IMR-90 (cell line): Measurements from ENCODE around the gene EXT2. TPM values are rescaled to one million over a fixed set of nuclear protein-coding genes. Genes with fewer than 3 reads are reported as not detected.

Source experiments
- ATAC-seq: fragments of 200-7000 bp; cut with Tn5 transposase; 2 replicates; pipeline ENCODE4 v1.9.1; 2020; ENCODE audit warnings: low read depth, mild to moderate bottlenecking, moderate library complexity
- BruUV-seq: library from RNA; stranded (reverse); fragments of 400-500 nt; replicated peaks from 2 replicates; lab custom pipeline; 2021; lab: Mats Ljungman, UMichigan
- CTCF ChIA-PET: fragments of 300-600 bp; formaldehyde crosslinking; extraction: SDS; loops from one replicate; lab custom pipeline; 2021; ENCODE audit warnings: antibody characterized with exemption; lab: Yijun Ruan, JAX
- POLR2A ChIA-PET: fragments of 300-600 bp; sonication (Branson Sonifier 250); formaldehyde crosslinking; loops from one replicate; lab custom pipeline; 2022; ENCODE audit warnings: antibody characterized with exemption; ENCODE audit not compliant: unreplicated experiment; lab: Charles Lee
- DNase-seq: peaks from one replicate; pipeline ENCODE4 v3.0.0; 2013
- H2AFZ ChIP-seq: replicated peaks from 2 replicates; pipeline ENCODE3; 2013; ENCODE audit warnings: low read length, mild to moderate bottlenecking; ENCODE audit not compliant: poor library complexity
- H2AK5ac ChIP-seq: 2 replicates; pipeline ENCODE4 v1.6.1; 2013; ENCODE audit warnings: low read depth, low read length, inconsistent platforms
- H2AK9ac ChIP-seq: replicated peaks from 2 replicates; pipeline ENCODE3; 2013; ENCODE audit warnings: mild to moderate bottlenecking, low read depth, low read length, moderate library complexity; ENCODE audit not compliant: poor library complexity
- H2BK120ac ChIP-seq: 2 replicates; pipeline ENCODE4 v1.6.1; 2013; ENCODE audit warnings: low read depth, low read length, inconsistent platforms
- H2BK15ac ChIP-seq: 3 replicates; pipeline ENCODE4 v1.6.1; 2013; ENCODE audit warnings: low read depth, low read length, inconsistent platforms
- H2BK20ac ChIP-seq: 2 replicates; pipeline ENCODE4 v1.6.1; 2013; ENCODE audit warnings: low read depth, mild to moderate bottlenecking, inconsistent platforms, low read length, moderate library complexity
- H2BK5ac ChIP-seq: 2 replicates; pipeline ENCODE4 v1.6.1; 2013; ENCODE audit warnings: mild to moderate bottlenecking, low read depth, low read length, inconsistent platforms; ENCODE audit not compliant: poor library complexity, severe bottlenecking
- H3K14ac ChIP-seq: replicated peaks from 2 replicates; pipeline ENCODE4 v1.6.1; 2013; ENCODE audit warnings: low read depth, low read length, inconsistent platforms
- H3K18ac ChIP-seq: 2 replicates; pipeline ENCODE4 v1.6.1; 2013; ENCODE audit warnings: low read depth, low read length, control low read depth
- H3K23ac ChIP-seq: 2 replicates; pipeline ENCODE4 v1.6.1; 2013; ENCODE audit warnings: low read depth, low read length, inconsistent platforms
- H3K27ac ChIP-seq: 2 replicates; pipeline ENCODE4 v1.5.1; 2013; ENCODE audit warnings: mild to moderate bottlenecking, control low read depth, low read length; ENCODE audit not compliant: insufficient read depth
- H3K27me3 ChIP-seq: 2 replicates; pipeline ENCODE4 v1.6.1; 2013; ENCODE audit warnings: low read length; ENCODE audit not compliant: control insufficient read depth, insufficient read depth
- H3K36me3 ChIP-seq: 2 replicates; pipeline ENCODE4 v1.6.1; 2013; ENCODE audit warnings: low read length, mixed read lengths; ENCODE audit not compliant: control insufficient read depth, insufficient read depth
- H3K4ac ChIP-seq: 2 replicates; pipeline ENCODE4 v1.6.1; 2013; ENCODE audit warnings: low read depth, low read length, inconsistent platforms
- H3K4me1 ChIP-seq: 2 replicates; pipeline ENCODE4 v1.6.1; 2013; ENCODE audit warnings: low read length, mixed read lengths; ENCODE audit not compliant: control insufficient read depth, insufficient read depth
- H3K4me2 ChIP-seq: 2 replicates; pipeline ENCODE4 v1.6.1; 2013; ENCODE audit warnings: low read depth, mild to moderate bottlenecking, control low read depth, low read length, moderate library complexity
- H3K4me3 ChIP-seq: 2 replicates; pipeline ENCODE4 v1.5.1; 2013; ENCODE audit warnings: low read depth, mild to moderate bottlenecking, control low read depth, low read length, moderate library complexity; ENCODE audit not compliant: insufficient read depth
- H3K56ac ChIP-seq: 2 replicates; pipeline ENCODE4 v1.6.1; 2013; ENCODE audit warnings: low read length, inconsistent platforms; ENCODE audit not compliant: insufficient read depth; ENCODE audit errors: extremely low read depth
- H3K79me1 ChIP-seq, 2 experiments: 2 replicates each; pipeline ENCODE4 v1.6.1; 2013; ENCODE audit warnings: low read length in 2 of 2, inconsistent platforms in 1 of 2, low read depth in 1 of 2
- H3K9ac ChIP-seq: 2 replicates; pipeline ENCODE4 v1.6.1; 2013; ENCODE audit warnings: low read depth, low read length, control low read depth
- H3K9me1 ChIP-seq: 2 replicates; pipeline ENCODE4 v1.6.1; 2013; ENCODE audit warnings: low read length, inconsistent platforms; ENCODE audit not compliant: insufficient read depth
- H3K9me3 ChIP-seq: 2 replicates; pipeline ENCODE4 v1.6.1; 2013; ENCODE audit warnings: low read length; ENCODE audit not compliant: control insufficient read depth, insufficient read depth
- H4K20me1 ChIP-seq: 2 replicates; pipeline ENCODE4 v1.6.1; 2013; ENCODE audit warnings: low read length, inconsistent platforms; ENCODE audit not compliant: insufficient read depth
- H4K5ac ChIP-seq: 2 replicates; pipeline ENCODE4 v1.6.1; 2013; ENCODE audit warnings: mild to moderate bottlenecking, low read depth, low read length, control low read depth
- H4K8ac ChIP-seq, 2 experiments: 2 replicates each; pipeline ENCODE4 v1.6.1; 2013; ENCODE audit warnings: low read depth in 2 of 2, low read length in 2 of 2, control low read depth in 1 of 2, inconsistent platforms in 1 of 2
- H4K91ac ChIP-seq: 2 replicates; pipeline ENCODE4 v1.6.1; 2013; ENCODE audit warnings: low read depth, low read length, inconsistent platforms; ENCODE audit not compliant: insufficient read depth
- CHD1 ChIP-seq: IDR thresholded peaks from 2 replicates; pipeline ENCODE4 v1.6.1; 2012; ENCODE audit warnings: low read depth, low read length, improper control_type of control experiment
- FOS ChIP-seq: fragments of 150-350 bp; IDR thresholded peaks from 2 replicates; pipeline ENCODE4 v1.6.1; 2016; ENCODE audit warnings: low read depth, low read length
- POLR2A ChIP-seq: IDR thresholded peaks from 2 replicates; pipeline ENCODE4 v1.6.1; 2012; ENCODE audit warnings: mild to moderate bottlenecking, low read depth, low read length
- RCOR1 ChIP-seq: IDR thresholded peaks from 2 replicates; pipeline ENCODE4 v1.6.1; 2012; ENCODE audit warnings: mild to moderate bottlenecking, low read length, improper control_type of control experiment; ENCODE audit not compliant: insufficient replicate concordance
- RFX5 ChIP-seq: IDR thresholded peaks from 2 replicates; pipeline ENCODE4 v1.8.0; 2012; ENCODE audit warnings: low read depth, mild to moderate bottlenecking, low read length, moderate library complexity
- SMC3 ChIP-seq: fragments of 150-350 bp; IDR thresholded peaks from 2 replicates; pipeline ENCODE4 v1.6.1; 2016; ENCODE audit warnings: low read depth, mild to moderate bottlenecking, antibody characterized with exemption, low read length, moderate library complexity
- WGBS, 2 experiments: methylation state at CpG; one replicate each; pipeline versions ENCODE4 v1.1.5 to v1.1.7; 2013; ENCODE audit warnings: missing lambda C conversion rate in 2 of 2; ENCODE audit not compliant: insufficient read length in 1 of 2; ENCODE audit errors: extremely low coverage in 2 of 2; 5-methylcytosine and 5-hydroxymethylcytosine counted together
- dilution Hi-C: fragments of 300-500 bp; cut with HindIII; formaldehyde crosslinking; loops from one replicate; pipeline ENCODE4 v1.14.3; 2018; ENCODE audit warnings: low sequenced_read_pairs; ENCODE audit not compliant: unreplicated experiment
- in situ Hi-C: fragments of 300-500 bp; cut with MboI; formaldehyde crosslinking; loops from 3 replicates; pipeline ENCODE4 v1.14.3; 2019; ENCODE audit warnings: low sequenced_read_pairs, inconsistent platforms, mixed read lengths
- intact Hi-C: fragments of 100-400 bp; cut with micrococcal nuclease; formaldehyde crosslinking; loops from 2 replicates; pipeline ENCODE4 v1.10.0; 2022
- polyA plus RNA-seq, 3 experiments: library from polyadenylated mRNA; depleted of rRNA; stranded (reverse); fragments of >200 nt; gene quantifications; 2 replicates each; pipeline ENCODE4 v1.2.3, GENCODE V29; 2012; ENCODE audit warnings: low replicate concordance in 1 of 3
- total RNA-seq: library from RNA; depleted of rRNA; stranded (reverse); fragments of >200 nt; gene quantifications from 2 replicates; pipeline ENCODE4 v1.2.3, GENCODE V29; 2012
- TF ChIP-seq, protein P1 (sequence below): fragments of 150-350 bp; IDR thresholded peaks from 2 replicates; pipeline ENCODE4 v1.6.1; 2016; ENCODE audit warnings: low read depth, mild to moderate bottlenecking, low read length, moderate library complexity, borderline replicate concordance
- TF ChIP-seq, protein P2 (sequence below): conservative IDR thresholded peaks from 2 replicates; pipeline ENCODE4 v1.5.1; 2012; ENCODE audit warnings: mild to moderate bottlenecking, low read depth, low read length, improper control_type of control experiment

EXT2 gene
- total and polyA plus RNA-seq, 2 of the 4 experiments (the other 2 are of a cell fraction): 75.0 to 85.3 TPM

DNA sequence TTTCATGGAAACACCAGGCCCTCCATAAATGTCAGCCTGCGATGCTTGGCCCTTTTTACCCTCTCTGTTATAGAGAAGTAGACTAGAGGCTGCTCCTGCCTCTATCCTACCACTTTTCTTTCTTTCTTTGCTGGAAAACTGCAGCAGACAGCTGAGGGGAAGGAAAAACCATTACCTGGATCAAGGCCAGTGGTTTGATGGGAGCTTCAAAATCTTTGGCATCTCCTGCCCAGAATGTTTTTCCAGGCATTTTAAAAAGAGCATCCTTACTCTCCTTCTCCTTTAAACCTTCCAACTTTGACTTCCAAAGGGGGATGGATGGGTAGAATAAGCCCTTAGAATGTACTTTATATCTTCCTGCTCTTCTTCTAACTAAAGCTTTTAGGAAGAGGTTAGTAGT, 44.9 kb downstream of the EXT2 start:
- ATAC-seq (no peak), DNase-seq (no peak)
- no peak overlapping the region for H2AFZ ChIP-seq
- H3K9ac ChIP-seq: no peak overlapping the region
- H2BK5ac ChIP-seq: no peak overlapping the region
- peaks cover 0 to 3% of the 10 kb centered on the region in 2 experiments; a peak in 1 of 4 replicates for H3K79me1 ChIP-seq
- H3K23ac ChIP-seq: no peak overlapping the region
- TF ChIP-seq RFX5: no peak
- no peak for TF ChIP-seq FOS
- TF ChIP-seq RCOR1: no peak
- TF ChIP-seq SMC3: no peak
- TF ChIP-seq, protein P1, sequence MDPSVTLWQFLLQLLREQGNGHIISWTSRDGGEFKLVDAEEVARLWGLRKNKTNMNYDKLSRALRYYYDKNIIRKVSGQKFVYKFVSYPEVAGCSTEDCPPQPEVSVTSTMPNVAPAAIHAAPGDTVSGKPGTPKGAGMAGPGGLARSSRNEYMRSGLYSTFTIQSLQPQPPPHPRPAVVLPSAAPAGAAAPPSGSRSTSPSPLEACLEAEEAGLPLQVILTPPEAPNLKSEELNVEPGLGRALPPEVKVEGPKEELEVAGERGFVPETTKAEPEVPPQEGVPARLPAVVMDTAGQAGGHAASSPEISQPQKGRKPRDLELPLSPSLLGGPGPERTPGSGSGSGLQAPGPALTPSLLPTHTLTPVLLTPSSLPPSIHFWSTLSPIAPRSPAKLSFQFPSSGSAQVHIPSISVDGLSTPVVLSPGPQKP: no peak
- TF ChIP-seq, protein P2, sequence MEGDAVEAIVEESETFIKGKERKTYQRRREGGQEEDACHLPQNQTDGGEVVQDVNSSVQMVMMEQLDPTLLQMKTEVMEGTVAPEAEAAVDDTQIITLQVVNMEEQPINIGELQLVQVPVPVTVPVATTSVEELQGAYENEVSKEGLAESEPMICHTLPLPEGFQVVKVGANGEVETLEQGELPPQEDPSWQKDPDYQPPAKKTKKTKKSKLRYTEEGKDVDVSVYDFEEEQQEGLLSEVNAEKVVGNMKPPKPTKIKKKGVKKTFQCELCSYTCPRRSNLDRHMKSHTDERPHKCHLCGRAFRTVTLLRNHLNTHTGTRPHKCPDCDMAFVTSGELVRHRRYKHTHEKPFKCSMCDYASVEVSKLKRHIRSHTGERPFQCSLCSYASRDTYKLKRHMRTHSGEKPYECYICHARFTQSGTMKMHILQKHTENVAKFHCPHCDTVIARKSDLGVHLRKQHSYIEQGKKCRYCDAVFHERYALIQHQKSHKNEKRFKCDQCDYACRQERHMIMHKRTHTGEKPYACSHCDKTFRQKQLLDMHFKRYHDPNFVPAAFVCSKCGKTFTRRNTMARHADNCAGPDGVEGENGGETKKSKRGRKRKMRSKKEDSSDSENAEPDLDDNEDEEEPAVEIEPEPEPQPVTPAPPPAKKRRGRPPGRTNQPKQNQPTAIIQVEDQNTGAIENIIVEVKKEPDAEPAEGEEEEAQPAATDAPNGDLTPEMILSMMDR: no peak
- TF ChIP-seq CHD1: no peak
- no peak for TF ChIP-seq POLR2A
- peaks cover 3% of the 10 kb centered on the region; the same call in 1 of the 2 replicates for H3K9me1 ChIP-seq
- no peak overlapping the region for H4K5ac ChIP-seq
- H2AK5ac ChIP-seq: no peak overlapping the region
- H4K8ac ChIP-seq: no peak overlapping the region
- H3K14ac ChIP-seq: no peak overlapping the region
- in situ Hi-C loops: no loop called here
- no peak overlapping the region for H2BK15ac ChIP-seq
- POLR2A ChIA-PET: no interaction called here
- H2BK20ac ChIP-seq: no peak overlapping the region
- BruUV-seq: no TSS peak
- no peak overlapping the region for H3K56ac ChIP-seq
- no peaks in the 10 kb centered on the region for H3K9me3 ChIP-seq
- H3K27me3 ChIP-seq: no peaks in the 10 kb centered on the region
- intact Hi-C loops: no loop called here
- no peak overlapping the region for H3K4ac ChIP-seq
- WGBS, 2 experiments: no CpG with 5 or more reads among the region's 1 CpG
- H3K4me1 ChIP-seq: peaks cover 6% of the 10 kb centered on the region; the same call in 1 of the 2 replicates
- H2BK120ac ChIP-seq: no peak overlapping the region
- no peak overlapping the region for H3K4me3 ChIP-seq
- H3K27ac ChIP-seq: no peak overlapping the region
- peaks cover 4% of the 10 kb centered on the region; the same call in 1 of the 2 replicates for H3K36me3 ChIP-seq
- CTCF ChIA-PET: no interaction called here
- H3K18ac ChIP-seq: no peak overlapping the region
- H4K20me1 ChIP-seq: no peaks in the 10 kb centered on the region
- dilution Hi-C loops: no loop called here
- H4K91ac ChIP-seq: no peak overlapping the region
- H3K4me2 ChIP-seq: no peak overlapping the region
- H2AK9ac ChIP-seq: no peak overlapping the region
